Upper lobe of right lung (tissue), 1 donor: Measurements from ENCODE around the gene PML. TPM values are rescaled to one million over a fixed set of nuclear protein-coding genes. Genes with fewer than 3 reads are reported as not detected.

Experiments used
- ATAC-seq: fragments of 200-7000 bp; cut with Tn5 transposase; one replicate; pipeline ENCODE4 v1.9.1; 2020; ENCODE audit warnings: mild to moderate bottlenecking, moderate library complexity
- DNase-seq: peaks from one replicate; pipeline ENCODE4 v3.0.0-alpha.2; 2020
- H3K27ac ChIP-seq: fragments of 200-600 bp; one replicate; pipeline ENCODE4 v1.8.0; 2022
- H3K27me3 ChIP-seq: fragments of 200-600 bp; one replicate; pipeline ENCODE4 v1.8.0; 2022; ENCODE audit warnings: mild to moderate bottlenecking
- H3K36me3 ChIP-seq: fragments of 200-600 bp; one replicate; pipeline ENCODE4 v1.8.0; 2022
- H3K4me1 ChIP-seq: fragments of 200-600 bp; one replicate; pipeline ENCODE4 v1.8.0; 2022
- H3K4me3 ChIP-seq: fragments of 200-600 bp; one replicate; pipeline ENCODE4 v1.8.0; 2022; ENCODE audit warnings: mild to moderate bottlenecking
- H3K9me3 ChIP-seq: fragments of 200-600 bp; one replicate; pipeline ENCODE4 v1.8.0; 2022
- CTCF ChIP-seq: fragments of 200-600 bp; IDR thresholded peaks from one replicate; pipeline ENCODE4 v1.8.0; 2022; ENCODE audit warnings: antibody characterized with exemption
- intact Hi-C: fragments of 100-400 bp; cut with DNase I; formaldehyde crosslinking; loops from one replicate; pipeline ENCODE4 v1.11.0; 2022
- total RNA-seq: library from RNA; stranded (reverse); fragmentation: NEBNext Ultra II Directional; extraction: Animal tissue kit (Norgen Biotek cat#: 25700); gene quantifications from one replicate; pipeline ENCODE4 v1.2.1, GENCODE V29; 2021
- donor health status: DM: no; HTN: yes; CAD: no; lungs with severe emphysema.

Gene PML
- total RNA-seq, 1 donor from 2014 or later: 82.9 TPM

- Histone ChIP-seq H3K27me3 (no peaks in the 10 kb centered on the region), H3K36me3 (peaks cover 14% of the 10 kb centered on the region), H3K9me3 (no peaks in the 10 kb centered on the region), H3K27ac (peak overlapping the region; percentile 59), H3K4me3 (no peak overlapping the region), H3K4me1 (peaks cover 54% of the 10 kb centered on the region)
- DNase-seq: no peak
- ATAC-seq: peak; percentile 62
- intact Hi-C loops: no loop called here
- TF ChIP-seq CTCF: no peak
Measured at GRCh38 chr15:74010929-74011540, 16.5 kb downstream of the PML start.

- H3K36me3 ChIP-seq: peaks cover 12% of the 10 kb centered on the region
- peaks cover 52% of the 10 kb centered on the region for H3K4me1 ChIP-seq
- H3K9me3 ChIP-seq: no peaks in the 10 kb centered on the region
- no peak for TF ChIP-seq CTCF
- ATAC-seq (peak; percentile 81), DNase-seq (no peak)
- H3K27me3 ChIP-seq: no peaks in the 10 kb centered on the region
- no peak overlapping the region for H3K4me3 ChIP-seq
- peak overlapping the region; percentile 59 for H3K27ac ChIP-seq
- intact Hi-C loops: no loop called here
Measured at GRCh38 chr15:74011610-74012009, 17.1 kb downstream of the PML start.

GRCh38 chr15:74013374-74013894 is 18.9 kb downstream of the PML start:
- H3K4me1 ChIP-seq: peaks cover 35% of the 10 kb centered on the region
- TF ChIP-seq CTCF: no peak
- H3K9me3 ChIP-seq: no peaks in the 10 kb centered on the region
- no peaks in the 10 kb centered on the region for H3K27me3 ChIP-seq
- intact Hi-C loops: no loop called here
- H3K4me3 ChIP-seq: no peak overlapping the region
- ATAC-seq: no peak
- peaks cover 7% of the 10 kb centered on the region for H3K36me3 ChIP-seq
- no peak for DNase-seq
- no peak overlapping the region for H3K27ac ChIP-seq

DNA sequence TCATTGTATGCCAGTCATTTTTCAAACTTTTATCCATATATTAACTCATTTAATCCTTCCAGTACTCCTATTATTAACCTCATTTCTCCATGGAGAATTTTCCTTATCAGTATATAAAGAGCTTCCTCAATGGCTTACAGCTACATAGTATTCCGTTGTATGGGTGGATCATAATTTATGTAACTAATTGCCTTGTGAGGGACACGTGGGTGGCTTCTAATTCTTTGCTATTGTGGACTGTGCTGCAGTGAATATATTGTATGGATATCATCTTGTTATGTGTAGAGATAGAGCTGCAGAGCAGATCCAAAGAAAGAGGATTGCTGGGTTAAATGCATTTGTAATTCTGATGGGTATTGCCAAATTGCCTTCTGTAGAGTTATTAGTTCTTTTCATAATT is 25.2 kb downstream of the PML start:
- Histone ChIP-seq H3K36me3 (peaks cover 40% of the 10 kb centered on the region), H3K27me3 (no peaks in the 10 kb centered on the region), H3K4me3 (no peak overlapping the region), H3K27ac (no peak overlapping the region), H3K4me1 (peaks cover 2% of the 10 kb centered on the region), H3K9me3 (no peaks in the 10 kb centered on the region)
- ATAC-seq (no peak), DNase-seq (no peak)
- TF ChIP-seq CTCF: no peak
- intact Hi-C loops: no loop called here

DNA sequence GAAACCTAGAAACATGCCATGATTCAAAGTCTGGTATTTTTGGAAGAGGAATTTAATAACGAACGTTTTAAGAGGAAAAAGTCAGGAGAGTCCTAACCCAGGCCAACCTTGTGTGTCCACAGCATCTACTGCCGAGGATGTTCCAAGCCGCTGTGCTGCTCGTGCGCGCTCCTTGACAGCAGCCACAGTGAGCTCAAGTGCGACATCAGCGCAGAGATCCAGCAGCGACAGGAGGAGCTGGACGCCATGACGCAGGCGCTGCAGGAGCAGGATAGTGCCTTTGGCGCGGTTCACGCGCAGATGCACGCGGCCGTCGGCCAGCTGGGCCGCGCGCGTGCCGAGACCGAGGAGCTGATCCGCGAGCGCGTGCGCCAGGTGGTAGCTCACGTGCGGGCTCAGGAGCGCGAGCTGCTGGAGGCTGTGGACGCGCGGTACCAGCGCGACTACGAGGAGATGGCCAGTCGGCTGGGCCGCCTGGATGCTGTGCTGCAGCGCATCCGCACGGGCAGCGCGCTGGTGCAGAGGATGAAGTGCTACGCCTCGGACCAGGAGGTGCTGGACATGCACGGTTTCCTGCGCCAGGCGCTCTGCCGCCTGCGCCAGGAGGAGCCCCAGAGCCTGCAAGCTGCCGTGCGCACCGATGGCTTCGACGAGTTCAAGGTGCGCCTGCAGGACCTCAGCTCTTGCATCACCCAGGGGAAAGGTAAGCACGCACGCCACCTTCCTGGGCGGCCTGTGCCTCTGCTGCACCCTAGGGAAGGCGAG is 28.4 kb downstream of the PML start:
- H3K27ac ChIP-seq: no peak overlapping the region

More for the DNA sequence above, 28.4 kb downstream of the PML start:
- TF ChIP-seq CTCF: no peak
- intact Hi-C loops: no loop called here
- H3K4me1 ChIP-seq: peaks cover 15% of the 10 kb centered on the region
- H3K36me3 ChIP-seq: peaks cover 61% of the 10 kb centered on the region
- DNase-seq (peak; percentile 50), ATAC-seq (no peak)
- H3K27me3 ChIP-seq: no peaks in the 10 kb centered on the region
- H3K4me3 ChIP-seq: no peak overlapping the region
- no peaks in the 10 kb centered on the region for H3K9me3 ChIP-seq
